Colonic mucosa (tissue), 4 donors: ENCODE results near the gene ELP6. TPM values are rescaled to one million over a fixed set of nuclear protein-coding genes. Genes with fewer than 3 reads are reported as not detected.
"Not testable (repeated sequence)": the region's sequence is repeated elsewhere in the genome, so short reads cannot be mapped to it uniquely, and the experiment has no call there.

ENCODE experiments used
- DNase-seq: peaks from one replicate; pipeline ENCODE4 v3.0.0-alpha.2; 2020
- H3K27ac ChIP-seq: fragments of 200-600 bp; one replicate; pipeline ENCODE4 v1.8.0; 2021
- H3K27me3 ChIP-seq: fragments of 200-600 bp; one replicate; pipeline ENCODE4 v1.8.0; 2021
- H3K36me3 ChIP-seq: fragments of 200-600 bp; one replicate; pipeline ENCODE4 v1.8.0; 2021
- H3K4me1 ChIP-seq: fragments of 200-600 bp; one replicate; pipeline ENCODE4 v1.8.0; 2021; ENCODE audit warnings: mild to moderate bottlenecking
- H3K4me3 ChIP-seq: fragments of 200-600 bp; one replicate; pipeline ENCODE4 v1.8.0; 2021
- H3K9ac ChIP-seq, 2 donors: one replicate each; pipeline ENCODE4 v1.7.0; 2013; ENCODE audit warnings: control low read depth in 2 of 2, low read depth in 2 of 2, low read length in 2 of 2
- H3K9me3 ChIP-seq: fragments of 200-600 bp; one replicate; pipeline ENCODE4 v1.8.0; 2021
- CTCF ChIP-seq: fragments of 200-600 bp; IDR thresholded peaks from one replicate; pipeline ENCODE4 v1.8.0; 2022; ENCODE audit warnings: antibody characterized with exemption, mild to moderate bottlenecking
- intact Hi-C: fragments of 100-400 bp; cut with DNase I; formaldehyde crosslinking; loops from one replicate; pipeline ENCODE4 v1.14.1; 2022
- total RNA-seq, 2 donors: library from RNA; stranded (reverse); fragmentation: NEBNext Ultra II Directional in 1 of 2; extraction: Animal tissue kit (Norgen Biotek cat#: 25700) in 1 of 2; gene quantifications; one replicate each; pipeline ENCODE4 v1.2.1, GENCODE V29; 2021
- donor health status: healthy.
- donor health status: DM: no; HTN: no; CAD: no.
- donor health status: DM: no; HTN: no; CAD: no.

The ELP6 gene
- total RNA-seq, 2 donors from 2014 or later, result 16.1 to 37.6 TPM

DNA sequence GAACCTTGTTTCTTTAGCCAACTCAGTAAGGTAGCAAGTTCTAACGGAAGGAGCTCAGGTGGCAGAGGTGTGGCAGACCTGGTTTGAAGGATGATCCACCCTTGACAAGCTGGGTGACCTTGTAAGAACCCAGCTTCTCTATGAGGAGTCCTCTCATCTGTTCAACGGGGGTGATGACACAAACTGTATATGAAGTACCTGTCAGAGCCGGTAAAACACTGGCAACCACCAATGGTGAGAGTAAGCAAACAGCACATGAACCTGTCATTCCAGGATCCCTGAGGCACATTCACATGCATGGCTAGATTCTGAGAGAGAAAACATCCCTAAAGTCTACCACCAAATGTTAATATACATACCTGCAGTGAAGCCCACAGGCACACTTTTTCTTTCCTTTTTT, 40.1 kb downstream of the ELP6 start:
- H3K4me1 ChIP-seq, result peaks cover 13% of the 10 kb centered on the region
- H3K4me3 ChIP-seq, result no peak overlapping the region
- TF ChIP-seq CTCF, result no peak
- no peak for DNase-seq
- H3K27me3 ChIP-seq, result no peaks in the 10 kb centered on the region
- no peaks in the 10 kb centered on the region for H3K9me3 ChIP-seq
- intact Hi-C loops, result no loop called here
- H3K27ac ChIP-seq, result no peak overlapping the region
- no peaks in the 10 kb centered on the region for H3K36me3 ChIP-seq
- no peak overlapping the region for H3K9ac ChIP-seq

DNA sequence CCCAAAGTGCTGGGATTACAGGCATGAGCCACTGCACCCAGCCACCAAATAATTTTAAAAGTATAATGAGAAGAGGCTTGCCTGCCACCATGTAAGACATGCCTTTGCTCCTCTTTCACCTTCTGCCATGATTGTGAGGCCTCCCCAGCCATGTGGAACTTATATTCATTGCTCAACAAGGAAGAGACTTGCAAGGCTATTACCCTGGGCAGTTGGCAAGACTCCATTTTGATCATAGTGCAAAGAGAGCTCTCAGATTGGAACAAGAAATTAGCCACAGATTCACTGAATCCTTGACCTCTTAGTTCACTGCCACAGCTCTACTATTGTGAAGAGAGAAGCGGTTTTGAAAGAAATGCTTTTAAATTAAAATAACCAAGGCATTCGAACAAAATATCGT, 43.9 kb downstream of the ELP6 start:
- peaks cover 7% of the 10 kb centered on the region for H3K4me1 ChIP-seq
- TF ChIP-seq CTCF, result no peak
- no peak overlapping the region for H3K27ac ChIP-seq
- no peaks in the 10 kb centered on the region for H3K27me3 ChIP-seq
- no peak overlapping the region for H3K9ac ChIP-seq
- no peaks in the 10 kb centered on the region for H3K9me3 ChIP-seq
- DNase-seq, result peak; percentile 45
- intact Hi-C loops, result no loop called here
- H3K4me3 ChIP-seq, result no peak overlapping the region
- H3K36me3 ChIP-seq, result no peaks in the 10 kb centered on the region

DNA sequence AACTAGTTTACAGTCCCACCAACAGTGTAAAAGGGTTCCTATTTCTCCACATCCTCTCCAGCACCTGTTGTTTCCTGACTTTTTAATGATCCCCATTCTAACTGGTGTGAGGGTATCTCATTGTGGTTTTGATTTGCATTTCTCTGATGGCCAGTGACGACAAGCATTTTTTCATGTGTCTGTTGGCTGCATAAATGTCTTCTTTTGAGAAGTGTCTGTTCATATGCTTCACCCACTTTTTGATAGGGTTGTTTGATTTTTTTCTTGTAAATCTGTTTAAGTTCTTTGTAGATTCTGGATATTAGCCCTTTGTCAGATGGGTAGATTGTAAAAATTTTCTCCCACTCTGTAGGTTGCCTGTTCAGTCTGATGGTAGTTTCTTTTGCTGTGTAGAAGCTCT, 45.2 kb downstream of the ELP6 start:
- H3K27ac ChIP-seq, H3K36me3 ChIP-seq, H3K9ac ChIP-seq, H3K4me1 ChIP-seq, DNase-seq, H3K27me3 ChIP-seq, H3K4me3 ChIP-seq, H3K9me3 ChIP-seq, intact Hi-C loops: not testable (repeated sequence)

DNA sequence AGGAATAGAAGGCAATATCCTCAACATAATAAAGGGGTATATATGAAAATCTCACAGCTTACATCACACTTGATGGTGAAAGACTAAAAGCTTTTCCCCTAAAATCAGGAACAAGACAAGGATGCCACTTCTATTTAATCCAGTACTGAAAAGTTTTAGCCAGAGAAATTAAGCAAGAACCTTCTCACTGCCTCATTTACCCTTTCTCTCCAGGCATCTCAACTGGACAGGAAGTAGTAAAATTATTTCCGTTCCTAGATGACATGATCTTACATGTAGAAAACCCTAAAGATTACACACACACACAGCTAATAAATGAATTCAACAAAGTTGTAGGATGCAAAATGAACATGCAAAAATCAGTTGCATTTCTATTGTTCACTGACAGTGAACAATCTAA, 48.9 kb downstream of the ELP6 start:
- DNase-seq, result no peak
- Histone ChIP-seq H3K4me1 (no peaks in the 10 kb centered on the region), H3K9me3 (no peaks in the 10 kb centered on the region), H3K9ac (no peak overlapping the region), H3K27me3 (no peaks in the 10 kb centered on the region), H3K4me3 (no peak overlapping the region), H3K36me3 (no peaks in the 10 kb centered on the region), H3K27ac (no peak overlapping the region)
- TF ChIP-seq CTCF, result no peak
- intact Hi-C loops, result no loop called here

DNA sequence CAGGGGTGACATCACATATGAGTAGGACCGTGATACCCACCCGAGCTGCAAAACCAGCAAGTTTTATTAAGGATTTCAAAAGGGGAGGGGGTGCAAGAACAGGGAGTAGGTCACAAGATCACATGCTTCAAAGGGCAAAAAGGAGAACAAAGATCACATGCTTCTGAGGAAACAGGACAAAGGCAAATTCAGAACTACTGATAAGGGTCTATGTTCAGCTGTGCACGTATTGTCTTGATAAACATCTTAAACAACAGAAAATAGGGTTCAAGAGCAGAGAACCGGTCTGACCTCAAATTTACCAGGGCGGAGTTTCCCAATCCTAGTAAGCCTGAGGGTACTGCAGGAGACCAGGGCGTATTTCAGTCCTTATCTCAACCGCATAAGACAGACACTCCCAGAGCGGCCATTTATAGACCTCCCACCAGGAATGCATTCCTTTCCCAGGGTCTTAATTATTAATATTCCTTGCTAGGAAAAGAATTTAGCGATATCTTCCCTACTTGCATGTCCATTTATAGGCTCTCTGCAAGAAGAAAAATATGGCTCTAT, 53.9 kb downstream of the ELP6 start:
- H3K27ac ChIP-seq, H3K36me3 ChIP-seq, H3K27me3 ChIP-seq, H3K9ac ChIP-seq, H3K9me3 ChIP-seq, DNase-seq, H3K4me3 ChIP-seq, H3K4me1 ChIP-seq, intact Hi-C loops: not testable (repeated sequence)

- Histone ChIP-seq H3K36me3 (no peaks in the 10 kb centered on the region), H3K27ac (no peak overlapping the region), H3K9me3 (no peaks in the 10 kb centered on the region), H3K27me3 (no peaks in the 10 kb centered on the region), H3K4me3 (no peak overlapping the region), H3K4me1 (no peaks in the 10 kb centered on the region), H3K9ac (no peak overlapping the region)
- TF ChIP-seq CTCF, result no peak
- DNase-seq, result no peak
- intact Hi-C loops, result no loop called here
These were observed 56.5 kb downstream of the ELP6 start for GRCh38 chr3:47456984-47457383.
